T-helper 1 cell treated with Interleukin-12 subunit alpha and Interleukin-12 subunit beta and Interleukin-4 antibody, amounts not matched to agents 30 μg/mL and 1 μg/mL, for 36 hours (primary cell): ENCODE results near the gene ZNF689.

Experiments used
- H3K27ac Mint-ChIP-seq: one replicate; pipeline ENCODE4 v1.8.0; 2021; ENCODE audit warnings: mild to moderate bottlenecking, mixed read lengths
- H3K27me3 Mint-ChIP-seq: one replicate; pipeline ENCODE4 v1.8.0; 2021; ENCODE audit warnings: low read depth, mixed read lengths
- H3K36me3 Mint-ChIP-seq: one replicate; pipeline ENCODE4 v1.8.0; 2021; ENCODE audit warnings: low read depth, mixed read lengths
- H3K4me1 Mint-ChIP-seq: one replicate; pipeline ENCODE4 v1.8.0; 2021; ENCODE audit warnings: low read depth, mixed read lengths
- H3K4me3 Mint-ChIP-seq: one replicate; pipeline ENCODE4 v1.8.0; 2021; ENCODE audit warnings: mild to moderate bottlenecking, moderate library complexity, mixed read lengths
- H3K9me3 Mint-ChIP-seq: one replicate; pipeline ENCODE4 v1.8.0; 2021; ENCODE audit warnings: mixed read lengths

ZNF689 gene

DNA sequence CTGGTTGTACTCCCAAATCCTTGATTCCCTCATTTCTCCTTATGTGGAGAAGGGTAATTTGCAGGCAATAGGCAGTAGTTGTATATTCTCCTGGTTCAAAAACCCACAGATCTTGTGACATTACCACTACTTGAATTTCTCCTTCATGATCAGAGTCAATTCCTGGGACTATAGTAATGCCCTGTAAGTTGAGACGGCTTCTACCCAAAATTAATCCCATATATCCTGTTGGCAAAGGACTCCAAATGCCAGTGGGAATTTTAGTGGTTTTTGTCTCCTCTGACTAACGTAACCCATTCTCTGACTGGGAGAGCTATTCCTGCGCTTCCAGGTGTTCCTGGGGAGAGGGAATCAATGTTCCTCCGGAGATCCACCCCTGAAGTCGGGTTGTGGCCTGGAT, 11.6 kb upstream of the ZNF689 start:
- no peaks in the 10 kb centered on the region for H3K9me3 Mint-ChIP-seq
- H3K4me1 Mint-ChIP-seq: peaks cover 2% of the 10 kb centered on the region
- H3K27me3 Mint-ChIP-seq: peaks cover 43% of the 10 kb centered on the region
- no peak overlapping the region for H3K27ac Mint-ChIP-seq
- H3K36me3 Mint-ChIP-seq: no peaks in the 10 kb centered on the region
- H3K4me3 Mint-ChIP-seq: no peak overlapping the region

GRCh38 chr16:30620169-30620568, 10.0 kb upstream of the ZNF689 start:
- H3K4me3 Mint-ChIP-seq: no peak overlapping the region
- H3K27me3 Mint-ChIP-seq: peaks cover 43% of the 10 kb centered on the region
- no peak overlapping the region for H3K27ac Mint-ChIP-seq
- H3K36me3 Mint-ChIP-seq: no peaks in the 10 kb centered on the region
- peaks cover 3% of the 10 kb centered on the region for H3K4me1 Mint-ChIP-seq
- H3K9me3 Mint-ChIP-seq: no peaks in the 10 kb centered on the region

- no peak overlapping the region for H3K27ac Mint-ChIP-seq
Observed at GRCh38 chr16:30619638-30620037, 9.4 kb upstream of the ZNF689 start.

GRCh38 chr16:30619202-30619601, 9.0 kb upstream of the ZNF689 start:
- Mint-ChIP-seq H3K36me3 (no peaks in the 10 kb centered on the region), H3K4me1 (peaks cover 3% of the 10 kb centered on the region), H3K27ac (no peak overlapping the region), H3K4me3 (no peak overlapping the region), H3K27me3 (peaks cover 43% of the 10 kb centered on the region), H3K9me3 (no peaks in the 10 kb centered on the region)

More at GRCh38 chr16:30619638-30620037, 9.4 kb upstream of the ZNF689 start:
- peaks cover 3% of the 10 kb centered on the region for H3K4me1 Mint-ChIP-seq
- H3K9me3 Mint-ChIP-seq: no peaks in the 10 kb centered on the region
- no peaks in the 10 kb centered on the region for H3K36me3 Mint-ChIP-seq
- H3K27me3 Mint-ChIP-seq: peaks cover 43% of the 10 kb centered on the region
- no peak overlapping the region for H3K4me3 Mint-ChIP-seq

- H3K27ac Mint-ChIP-seq: no peak overlapping the region
- peaks cover 18% of the 10 kb centered on the region for H3K27me3 Mint-ChIP-seq
- H3K36me3 Mint-ChIP-seq: no peaks in the 10 kb centered on the region
- H3K9me3 Mint-ChIP-seq: no peaks in the 10 kb centered on the region
- no peak overlapping the region for H3K4me3 Mint-ChIP-seq
- H3K4me1 Mint-ChIP-seq: peaks cover 6% of the 10 kb centered on the region
Observed at GRCh38 chr16:30615358-30616091, 5.3 kb upstream of the ZNF689 start.

GRCh38 chr16:30609002-30609925, 925 bp downstream of the ZNF689 start:
- Mint-ChIP-seq H3K27me3 (no peaks in the 10 kb centered on the region), H3K27ac (peak overlapping the region; percentile 81), H3K9me3 (no peaks in the 10 kb centered on the region), H3K4me3 (peak overlapping the region; percentile 89), H3K36me3 (peaks cover 20% of the 10 kb centered on the region), H3K4me1 (peaks cover 18% of the 10 kb centered on the region)

DNA sequence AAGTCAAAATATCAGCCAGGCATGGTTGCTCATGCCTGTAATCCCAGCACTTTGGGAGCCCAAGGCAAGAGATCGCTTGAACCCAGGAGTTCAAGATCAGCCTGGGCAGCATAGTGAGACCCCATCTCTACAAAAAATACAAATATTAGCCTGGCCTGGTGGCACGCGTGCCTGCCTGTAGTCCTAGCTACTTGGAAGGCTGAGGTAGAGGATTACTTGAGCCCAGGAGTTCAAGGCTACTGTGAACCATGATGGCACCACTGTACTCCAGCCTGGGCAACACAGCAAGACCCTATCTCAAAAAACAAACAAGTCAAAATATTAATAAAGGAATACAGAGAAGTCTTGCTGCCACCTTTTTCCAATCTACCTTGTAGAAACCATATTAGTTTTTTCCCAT, 4.2 kb downstream of the ZNF689 start:
- no peak overlapping the region for H3K4me3 Mint-ChIP-seq
- peaks cover 16% of the 10 kb centered on the region for H3K4me1 Mint-ChIP-seq
- H3K27me3 Mint-ChIP-seq: no peaks in the 10 kb centered on the region
- H3K36me3 Mint-ChIP-seq: peaks cover 34% of the 10 kb centered on the region
- H3K9me3 Mint-ChIP-seq: no peaks in the 10 kb centered on the region
- H3K27ac Mint-ChIP-seq: no peak overlapping the region

- Mint-ChIP-seq H3K4me1 (peaks cover 11% of the 10 kb centered on the region), H3K36me3 (peaks cover 36% of the 10 kb centered on the region), H3K4me3 (no peak overlapping the region), H3K9me3 (no peaks in the 10 kb centered on the region), H3K27me3 (no peaks in the 10 kb centered on the region), H3K27ac (no peak overlapping the region)
Observed at GRCh38 chr16:30605158-30605557, 5.0 kb downstream of the ZNF689 start.

- Mint-ChIP-seq H3K27me3 (no peaks in the 10 kb centered on the region), H3K36me3 (peaks cover 36% of the 10 kb centered on the region), H3K9me3 (no peaks in the 10 kb centered on the region), H3K27ac (no peak overlapping the region), H3K4me3 (no peak overlapping the region), H3K4me1 (peaks cover 11% of the 10 kb centered on the region)
Observed at GRCh38 chr16:30604316-30604947, 5.8 kb downstream of the ZNF689 start.

GRCh38 chr16:30603945-30604315, 6.3 kb downstream of the ZNF689 start:
- no peaks in the 10 kb centered on the region for H3K27me3 Mint-ChIP-seq
- no peak overlapping the region for H3K4me3 Mint-ChIP-seq
- peaks cover 8% of the 10 kb centered on the region for H3K4me1 Mint-ChIP-seq
- no peak overlapping the region for H3K27ac Mint-ChIP-seq
- H3K9me3 Mint-ChIP-seq: no peaks in the 10 kb centered on the region
- peaks cover 36% of the 10 kb centered on the region for H3K36me3 Mint-ChIP-seq

- no peaks in the 10 kb centered on the region for H3K9me3 Mint-ChIP-seq
- H3K27me3 Mint-ChIP-seq: no peaks in the 10 kb centered on the region
- H3K4me1 Mint-ChIP-seq: peaks cover 9% of the 10 kb centered on the region
- H3K27ac Mint-ChIP-seq: no peak overlapping the region
- no peak overlapping the region for H3K4me3 Mint-ChIP-seq
- H3K36me3 Mint-ChIP-seq: peaks cover 36% of the 10 kb centered on the region
Observed at GRCh38 chr16:30602616-30603277, 7.4 kb downstream of the ZNF689 start.

DNA sequence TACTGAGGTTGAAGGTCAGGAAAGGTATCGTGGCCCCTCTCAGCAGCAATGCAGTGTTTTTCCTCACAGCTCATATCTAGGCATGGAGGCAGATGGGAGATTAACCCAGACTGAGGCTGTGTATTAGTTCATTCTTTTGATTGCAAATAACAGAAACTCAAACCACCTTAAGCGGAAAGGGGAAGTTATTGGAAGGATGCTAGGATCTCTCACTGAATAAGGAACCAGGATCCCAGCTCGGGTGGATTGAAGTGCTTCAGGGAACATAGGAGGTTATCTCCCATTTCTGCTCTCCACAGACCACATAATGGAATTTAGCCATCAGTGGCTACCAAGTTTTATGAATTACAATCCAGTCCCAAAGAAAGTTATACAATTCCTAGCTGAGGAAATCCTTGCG, 8.2 kb downstream of the ZNF689 start:
- Mint-ChIP-seq H3K27me3 (no peaks in the 10 kb centered on the region), H3K36me3 (peaks cover 33% of the 10 kb centered on the region), H3K27ac (no peak overlapping the region), H3K4me1 (peaks cover 8% of the 10 kb centered on the region), H3K9me3 (no peaks in the 10 kb centered on the region), H3K4me3 (no peak overlapping the region)

DNA sequence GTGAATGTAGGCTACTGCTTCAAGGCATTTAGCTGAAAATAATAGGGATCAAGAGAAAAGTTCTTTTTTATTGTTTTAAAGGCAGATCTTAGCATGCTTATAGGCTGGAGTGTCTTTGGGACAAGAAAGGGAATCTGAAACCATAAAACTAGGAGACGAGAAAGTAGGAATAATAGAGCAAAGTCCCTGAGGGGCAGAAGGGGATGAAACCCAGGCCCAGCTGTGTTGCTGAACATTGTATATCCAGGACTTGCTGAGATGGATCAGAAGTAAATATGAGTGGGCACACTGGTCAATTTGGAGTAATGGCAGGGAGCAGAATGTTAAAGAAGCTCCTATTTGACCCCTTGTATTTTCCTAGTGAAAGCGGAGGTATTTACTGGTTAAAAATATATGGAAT, 9.3 kb downstream of the ZNF689 start:
- Mint-ChIP-seq H3K4me1 (peaks cover 8% of the 10 kb centered on the region), H3K9me3 (no peaks in the 10 kb centered on the region), H3K27ac (no peak overlapping the region), H3K4me3 (no peak overlapping the region), H3K36me3 (peaks cover 26% of the 10 kb centered on the region), H3K27me3 (no peaks in the 10 kb centered on the region)

GRCh38 chr16:30600215-30600614, 10.0 kb downstream of the ZNF689 start:
- Mint-ChIP-seq H3K4me3 (no peak overlapping the region), H3K27ac (no peak overlapping the region), H3K9me3 (no peaks in the 10 kb centered on the region), H3K36me3 (peaks cover 24% of the 10 kb centered on the region), H3K4me1 (peaks cover 5% of the 10 kb centered on the region), H3K27me3 (no peaks in the 10 kb centered on the region)
